22Rv1 (cell line): ENCODE data around the gene KRT83.

Experiments used
- ZFX ChIP-seq: fragments of 450-650 bp; IDR thresholded peaks from 2 replicates; pipeline ENCODE4 v1.6.1; 2017; ENCODE audit warnings: antibody characterized with exemption, borderline replicate concordance
- TF ChIP-seq, protein P1 (sequence below): fragments of 450-650 bp; IDR thresholded peaks from 2 replicates; pipeline ENCODE4 v1.5.1; 2017; ENCODE audit warnings: mild to moderate bottlenecking

DNA sequence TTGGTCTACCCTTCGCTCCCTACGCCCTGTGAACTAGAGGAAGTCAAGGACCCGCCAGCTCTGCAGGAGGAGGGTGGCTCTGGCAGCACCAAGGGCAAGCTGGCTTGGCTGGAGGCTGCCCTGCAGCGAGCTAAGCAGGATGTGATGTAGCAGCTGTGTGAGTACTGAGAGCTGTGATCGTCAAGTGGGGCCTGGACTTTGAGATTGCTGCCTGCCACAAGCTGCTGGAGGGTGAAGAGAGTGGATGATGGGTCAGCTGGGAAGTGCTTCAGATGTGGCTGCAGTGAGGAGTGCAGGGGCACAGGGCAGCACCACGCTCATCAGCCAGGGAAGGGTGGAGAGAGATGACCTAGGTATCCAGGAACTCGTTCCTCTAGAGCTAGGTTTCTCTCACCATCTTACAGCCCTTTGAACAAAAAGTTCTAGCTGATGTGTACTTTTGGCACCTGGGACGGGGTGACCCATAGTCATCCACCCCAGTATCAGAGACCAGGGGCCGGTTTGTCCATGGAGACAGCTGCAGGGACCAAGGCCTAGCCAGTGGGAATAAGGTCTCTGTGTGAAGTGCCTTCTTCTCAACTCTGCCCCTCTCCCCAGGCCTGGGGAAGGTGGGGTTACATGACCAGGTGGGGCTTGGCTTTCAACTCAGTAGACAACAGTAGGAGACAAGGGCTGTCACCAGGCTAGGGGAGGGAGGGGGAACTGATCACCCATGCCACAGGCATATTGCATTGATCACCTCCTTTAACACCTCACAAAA is 43.5 kb downstream of the KRT83 start:
- TF ChIP-seq, protein P1, sequence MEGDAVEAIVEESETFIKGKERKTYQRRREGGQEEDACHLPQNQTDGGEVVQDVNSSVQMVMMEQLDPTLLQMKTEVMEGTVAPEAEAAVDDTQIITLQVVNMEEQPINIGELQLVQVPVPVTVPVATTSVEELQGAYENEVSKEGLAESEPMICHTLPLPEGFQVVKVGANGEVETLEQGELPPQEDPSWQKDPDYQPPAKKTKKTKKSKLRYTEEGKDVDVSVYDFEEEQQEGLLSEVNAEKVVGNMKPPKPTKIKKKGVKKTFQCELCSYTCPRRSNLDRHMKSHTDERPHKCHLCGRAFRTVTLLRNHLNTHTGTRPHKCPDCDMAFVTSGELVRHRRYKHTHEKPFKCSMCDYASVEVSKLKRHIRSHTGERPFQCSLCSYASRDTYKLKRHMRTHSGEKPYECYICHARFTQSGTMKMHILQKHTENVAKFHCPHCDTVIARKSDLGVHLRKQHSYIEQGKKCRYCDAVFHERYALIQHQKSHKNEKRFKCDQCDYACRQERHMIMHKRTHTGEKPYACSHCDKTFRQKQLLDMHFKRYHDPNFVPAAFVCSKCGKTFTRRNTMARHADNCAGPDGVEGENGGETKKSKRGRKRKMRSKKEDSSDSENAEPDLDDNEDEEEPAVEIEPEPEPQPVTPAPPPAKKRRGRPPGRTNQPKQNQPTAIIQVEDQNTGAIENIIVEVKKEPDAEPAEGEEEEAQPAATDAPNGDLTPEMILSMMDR = no peak
- TF ChIP-seq ZFX = no peak
